CD4-positive, alpha-beta T cell treated with Interleukin-10 for 1 hour (primary cell): Measurements from ENCODE around the gene SELENOI.

Experiments
- DNase-seq: peaks from one replicate; pipeline ENCODE4 v3.0.0-alpha.2; 2020

Gene SELENOI

DNA sequence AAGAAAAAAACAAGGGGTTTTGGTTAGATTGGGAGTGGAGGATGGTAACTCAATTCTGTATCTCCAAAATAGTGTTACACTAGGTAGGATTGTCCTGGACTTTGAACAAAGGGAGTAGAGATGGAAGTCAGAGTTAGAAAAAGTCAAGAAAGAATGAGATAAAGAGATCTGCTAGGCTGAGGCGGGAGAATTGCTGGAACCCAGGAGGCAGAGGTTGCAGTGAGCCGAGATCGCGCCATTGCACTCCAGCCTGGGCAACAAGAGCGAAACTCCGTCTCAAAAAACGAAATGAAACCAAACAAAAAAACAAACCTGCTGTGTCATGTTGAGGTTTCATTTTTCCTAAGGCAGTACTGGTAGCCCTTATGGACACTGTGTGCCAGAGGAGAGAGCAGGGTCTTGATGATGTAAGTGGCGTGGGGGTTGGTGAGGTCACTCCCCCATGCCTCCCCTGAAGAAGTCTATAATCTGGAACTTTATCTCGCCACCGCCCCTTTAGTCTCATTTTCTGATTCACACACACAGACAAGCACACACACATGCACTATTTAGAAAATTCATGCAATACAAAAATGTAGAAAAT is 66.2 kb downstream of the SELENOI start:
- no peak for DNase-seq

DNA sequence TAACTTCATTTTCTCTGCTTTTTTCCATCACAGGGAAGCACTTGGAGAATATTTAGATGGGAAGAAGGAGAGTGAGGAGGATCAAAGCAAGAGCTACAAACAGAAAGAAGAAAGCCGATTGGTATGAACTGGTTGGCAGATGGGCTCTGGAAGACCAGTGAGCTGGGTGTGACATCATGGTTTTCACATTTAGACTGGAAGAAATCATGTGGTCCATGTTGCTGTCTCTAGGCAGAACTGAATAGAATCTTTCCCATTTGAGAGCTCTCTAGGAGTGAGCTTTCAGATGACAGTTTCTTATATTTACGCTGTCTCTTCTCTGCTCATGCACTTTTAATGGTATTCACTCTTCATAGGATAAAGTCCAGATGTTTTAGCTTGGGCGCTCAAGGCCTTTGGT is 68.4 kb downstream of the SELENOI start:
- DNase-seq = no peak

DNA sequence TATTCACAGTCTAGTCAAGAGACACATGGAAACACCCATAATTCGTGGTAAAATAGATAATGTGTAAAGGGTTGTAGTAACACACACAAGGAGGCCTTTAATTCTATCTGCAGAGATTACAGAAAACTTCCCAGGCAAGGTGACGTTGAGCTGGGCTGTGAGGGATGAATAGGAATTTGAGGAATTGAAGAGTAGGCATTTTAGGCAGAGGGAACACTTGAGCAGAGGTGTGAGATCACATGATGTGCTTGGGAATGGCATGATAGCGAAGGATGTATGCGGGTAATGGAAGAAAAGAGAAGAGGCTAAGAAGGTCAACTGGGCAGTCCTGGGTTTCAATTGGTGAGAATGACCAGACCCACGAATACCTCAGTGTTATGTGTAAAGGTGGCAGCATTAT is 76.0 kb downstream of the SELENOI start:
- no peak for DNase-seq

DNA sequence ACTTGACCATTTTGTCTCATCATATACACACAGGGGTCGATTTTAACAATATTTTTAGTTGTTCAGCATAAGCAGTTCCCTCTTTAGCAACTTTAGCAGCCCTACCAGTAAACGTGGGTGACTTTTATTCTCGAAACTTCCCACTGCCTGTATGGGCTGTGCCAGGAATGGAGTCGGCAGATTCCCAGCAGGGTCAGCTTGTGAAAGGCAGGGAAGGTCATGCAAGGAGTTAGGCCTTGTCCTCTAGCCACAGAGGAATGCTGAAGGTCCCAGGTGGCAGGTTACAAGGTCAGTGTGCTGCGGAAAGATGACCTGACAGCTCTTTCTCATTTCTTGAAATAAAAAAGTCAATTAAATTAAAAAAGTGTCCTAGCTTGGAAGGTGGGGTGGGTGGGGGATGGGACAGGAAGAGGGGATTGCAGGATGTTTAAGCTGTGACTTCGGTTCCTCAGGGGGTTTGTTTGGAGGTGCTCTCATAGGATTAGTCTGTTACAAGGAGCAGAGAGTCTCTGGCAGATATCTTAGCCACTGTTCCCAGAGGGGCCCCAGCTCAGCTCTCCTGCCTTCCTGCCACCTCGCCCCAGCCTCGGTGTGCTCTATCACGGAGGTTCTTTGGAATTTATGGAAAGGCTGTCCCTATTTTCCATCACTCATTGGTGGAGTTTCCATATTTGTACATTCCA is 77.1 kb downstream of the SELENOI start:
- no peak for DNase-seq

DNA sequence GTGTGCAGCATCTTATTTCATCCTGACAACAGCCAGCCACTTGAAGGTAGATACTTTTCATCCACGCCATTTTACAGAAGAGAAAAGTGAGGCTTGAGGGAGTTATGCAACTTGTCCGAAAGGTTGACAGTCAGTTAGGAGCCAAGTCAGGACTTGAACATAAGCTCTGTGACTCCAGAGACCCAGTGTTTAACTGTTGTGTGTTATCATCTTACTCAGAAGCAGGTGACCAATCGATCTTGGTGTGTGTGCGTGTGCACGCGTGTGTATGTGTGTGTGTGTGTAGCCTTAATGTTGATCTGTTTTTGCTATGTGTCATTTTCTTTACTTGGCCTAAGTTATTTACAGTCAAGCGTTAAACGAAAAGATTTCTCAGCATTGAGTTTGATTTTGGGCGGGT is 77.8 kb downstream of the SELENOI start:
- DNase-seq = no peak

DNA sequence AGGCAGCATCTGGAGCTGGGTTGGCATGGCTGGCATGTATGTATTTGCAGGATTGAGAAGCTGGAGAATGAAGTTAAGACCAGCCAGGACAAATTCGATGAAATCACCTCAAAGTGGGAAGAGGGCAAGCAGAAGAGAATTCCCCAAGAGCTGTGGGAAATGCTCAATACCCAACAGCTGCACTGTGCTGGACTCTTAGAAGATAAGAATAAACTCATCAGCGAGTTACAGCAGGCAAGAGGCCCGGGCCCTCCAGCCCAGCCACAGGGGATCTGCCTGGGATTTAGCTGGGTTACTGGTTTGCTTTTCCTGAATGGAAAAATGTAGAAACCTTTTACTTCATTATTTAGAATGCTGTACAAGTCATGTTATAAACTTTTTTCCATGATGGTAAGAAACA is 78.3 kb downstream of the SELENOI start:
- DNase-seq = no peak

DNA sequence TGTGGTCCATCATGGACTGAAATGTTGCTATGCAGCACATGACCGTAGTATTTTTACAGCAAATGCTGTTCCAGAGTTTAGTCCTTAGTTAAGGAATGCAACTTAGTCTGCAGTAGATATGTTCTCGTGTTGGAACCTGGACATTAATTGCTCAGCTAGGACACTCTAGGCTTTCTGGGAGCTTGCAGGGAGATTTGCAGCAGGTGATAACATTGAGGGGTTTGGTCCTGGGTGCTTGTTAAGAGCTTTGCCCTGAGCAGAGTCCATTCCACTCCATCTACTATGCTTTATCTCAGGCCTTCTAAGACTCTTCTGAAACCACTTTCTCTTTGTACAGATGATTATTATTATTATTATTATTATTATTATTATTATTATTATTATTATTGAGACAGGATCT is 82.9 kb downstream of the SELENOI start:
- DNase-seq = no peak

DNA sequence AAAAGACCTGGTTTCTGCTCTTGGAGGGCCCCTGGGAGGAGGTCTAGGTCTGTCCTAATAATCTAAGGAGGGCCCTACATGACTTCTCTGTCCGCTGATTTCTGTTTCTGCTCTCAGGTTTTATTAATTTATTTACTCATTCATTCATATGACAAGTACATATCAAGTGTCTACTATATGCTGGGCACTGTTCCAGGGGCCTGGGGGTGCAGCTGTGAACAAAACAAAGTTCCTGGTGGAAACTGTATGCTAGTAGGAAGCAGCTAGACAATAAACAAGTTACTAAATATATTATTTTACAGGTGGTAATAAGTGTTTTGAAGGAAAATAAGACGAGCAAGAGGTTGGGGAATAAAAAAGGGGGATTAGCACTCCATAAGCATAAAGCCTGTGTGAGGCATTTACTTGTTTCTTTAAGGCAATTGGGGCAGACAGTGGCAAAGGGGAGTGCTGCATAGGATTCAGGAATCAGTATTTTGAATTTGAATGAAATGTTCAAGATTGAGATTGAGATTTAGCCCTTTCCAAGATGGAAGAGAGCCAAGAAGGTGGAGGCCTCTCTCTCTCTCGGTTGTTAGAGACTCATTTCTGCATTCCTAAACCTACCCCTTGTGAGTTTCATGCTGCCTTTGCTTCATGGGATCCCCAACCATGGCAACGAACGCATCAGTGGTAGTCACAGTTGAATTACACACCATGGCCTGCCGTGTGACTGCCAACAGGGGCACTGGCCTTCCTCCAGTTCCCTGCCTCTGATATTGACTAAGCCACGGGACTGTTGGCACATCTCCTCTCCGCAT is 84.0 kb downstream of the SELENOI start:
- DNase-seq = no peak

DNA sequence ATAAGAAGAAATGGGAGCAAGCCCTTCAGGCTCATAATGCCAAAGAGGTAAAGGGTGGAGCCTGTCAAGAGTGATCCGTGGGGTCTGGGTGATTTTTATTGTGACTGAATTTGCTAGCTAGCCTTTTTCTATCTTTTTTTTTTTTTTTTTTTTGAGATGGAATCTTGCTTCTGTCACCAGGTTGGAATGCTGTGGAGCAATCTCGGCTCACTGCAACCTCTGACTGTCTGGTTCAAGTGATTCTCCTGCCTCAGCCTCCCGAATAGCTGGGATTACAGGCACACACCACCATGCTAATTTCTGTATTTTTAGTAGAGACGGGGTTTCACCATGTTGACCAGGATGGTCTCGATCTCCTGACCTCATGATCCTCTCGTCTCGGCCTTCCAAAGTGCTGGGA is 84.9 kb downstream of the SELENOI start:
- no peak for DNase-seq

DNA sequence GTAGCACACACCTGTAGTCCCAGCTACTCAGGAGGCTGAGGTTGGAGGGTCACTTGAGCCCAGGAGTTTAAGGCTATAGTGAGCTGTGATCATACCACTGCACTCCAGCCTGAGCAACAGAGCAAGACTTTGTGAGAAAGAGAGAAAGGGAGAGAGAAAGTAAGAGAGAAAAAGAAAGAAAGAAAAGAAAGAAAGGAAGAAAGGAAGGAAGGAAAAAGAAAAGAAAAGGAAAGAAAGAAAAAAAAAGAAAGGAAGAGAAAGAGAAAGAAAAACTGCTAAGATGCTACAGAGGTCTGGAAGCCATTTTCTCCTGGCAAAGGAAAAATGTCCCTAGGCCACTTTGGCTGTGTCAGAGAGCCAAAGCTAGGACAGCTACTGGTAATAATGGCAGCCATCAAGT is 86.4 kb downstream of the SELENOI start:
- no peak for DNase-seq

DNA sequence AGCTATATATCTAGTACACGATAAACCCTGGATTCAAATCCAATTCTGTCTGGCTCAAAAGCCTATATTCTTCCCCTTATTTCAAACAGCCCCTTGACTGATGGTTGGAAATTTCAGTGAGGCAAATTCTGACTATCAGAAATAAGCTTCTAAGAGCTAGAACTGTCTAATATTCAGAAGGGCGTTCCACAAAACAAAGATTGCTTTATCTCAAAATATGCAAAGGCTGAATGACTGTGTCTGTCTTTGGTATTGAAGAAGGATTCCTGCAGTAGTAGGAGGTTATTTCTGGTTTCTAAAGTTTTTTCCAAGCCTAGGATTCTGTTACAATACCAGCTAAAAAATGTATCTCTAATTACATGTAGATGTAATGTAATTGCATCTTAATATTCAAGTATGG is 86.9 kb downstream of the SELENOI start:
- no peak for DNase-seq

DNA sequence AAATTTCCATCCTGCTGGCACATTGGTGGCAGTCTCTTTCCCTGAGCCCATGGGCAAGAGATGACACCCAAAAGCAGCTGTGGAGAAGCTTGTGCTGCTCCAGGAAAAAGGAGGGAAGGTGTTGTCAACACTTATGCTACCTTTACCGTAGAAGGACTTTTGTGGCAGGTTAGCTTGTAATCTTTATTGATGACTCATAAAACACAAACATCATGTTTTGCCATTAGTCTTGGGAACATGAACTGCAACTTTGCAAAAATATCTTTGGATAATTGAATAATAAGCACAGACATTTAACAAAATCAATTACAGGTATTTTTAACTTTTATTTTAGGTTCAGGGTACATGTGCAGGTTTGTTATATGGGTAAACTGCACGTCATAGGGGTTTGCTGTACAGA is 89.2 kb downstream of the SELENOI start:
- DNase-seq = no peak

DNA sequence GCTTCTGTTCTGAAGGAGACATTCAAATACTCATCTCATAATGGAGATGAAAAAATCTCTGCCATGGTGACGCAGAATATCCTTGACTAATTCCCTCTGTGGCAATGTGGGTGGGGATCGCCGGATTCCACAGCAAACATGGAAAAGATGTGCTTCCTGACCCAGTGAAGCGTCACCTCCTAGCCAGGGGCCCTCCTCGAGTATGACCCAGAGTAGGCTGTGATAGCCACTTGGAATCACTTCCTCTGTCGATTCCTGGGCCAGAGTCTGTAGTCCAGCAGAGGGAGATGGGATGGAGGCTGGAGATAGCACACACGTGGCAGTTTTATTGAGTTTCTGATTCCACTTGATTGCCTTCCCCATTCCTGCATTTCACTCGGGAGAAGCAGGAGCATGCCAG is 92.6 kb downstream of the SELENOI start:
- DNase-seq = no peak

DNA sequence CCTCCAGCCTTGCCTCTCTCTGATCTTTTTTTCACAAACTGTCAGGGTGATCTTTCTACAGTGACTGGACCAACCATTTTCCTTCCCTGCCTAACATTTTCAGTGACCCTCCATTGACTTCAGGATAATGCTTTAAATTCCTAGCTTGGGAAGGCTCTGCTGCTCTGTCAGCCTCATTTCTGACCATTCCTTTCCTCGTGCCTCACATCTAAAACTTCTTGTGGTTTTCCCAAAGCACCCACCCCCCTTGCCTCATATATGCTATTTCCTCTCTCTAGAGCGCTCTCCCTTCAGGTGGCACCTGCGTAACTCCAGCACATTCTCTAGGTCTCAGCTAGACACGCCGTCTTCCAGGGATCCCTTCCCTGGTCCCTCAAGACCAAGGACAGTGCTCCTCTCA is 93.0 kb downstream of the SELENOI start:
- DNase-seq = no peak

DNA sequence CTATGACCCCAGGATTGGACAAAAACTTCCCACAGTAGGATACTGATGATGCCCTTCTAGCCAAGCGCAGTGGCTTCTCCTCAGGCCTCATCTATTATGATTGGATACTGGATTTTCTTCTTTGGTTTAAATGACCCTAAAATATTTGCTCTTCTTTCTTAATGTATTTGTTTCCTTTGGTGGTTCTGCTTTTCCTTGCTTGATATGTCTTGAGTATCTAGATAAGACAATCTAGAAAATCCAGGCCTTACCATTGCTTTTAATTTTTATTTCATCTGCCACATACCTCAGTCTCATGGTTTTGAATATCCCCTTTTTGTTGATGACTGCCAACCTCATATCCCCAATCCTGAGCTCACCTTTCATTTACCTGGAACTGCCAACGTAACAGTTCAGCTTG is 96.4 kb downstream of the SELENOI start:
- DNase-seq = no peak

DNA sequence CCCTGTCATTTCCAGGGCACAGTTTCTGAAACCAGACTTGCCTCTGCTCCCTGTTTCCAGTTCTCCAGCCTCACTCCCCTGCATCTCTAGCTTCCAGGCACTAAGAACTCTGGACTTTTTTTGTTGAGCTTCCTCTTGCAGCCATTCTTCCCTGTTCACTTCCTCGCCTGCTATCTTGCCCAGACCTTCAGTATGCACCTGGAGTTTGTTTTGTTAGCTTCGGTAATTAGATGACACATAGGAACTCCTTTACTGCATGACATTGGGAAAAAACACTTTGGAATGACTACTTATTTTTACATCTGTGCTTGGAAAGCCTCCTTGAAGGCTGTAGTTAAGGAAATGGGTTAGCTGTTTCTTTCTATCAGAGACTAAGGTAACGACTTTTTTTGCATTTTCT is 96.8 kb downstream of the SELENOI start:
- no peak for DNase-seq

DNA sequence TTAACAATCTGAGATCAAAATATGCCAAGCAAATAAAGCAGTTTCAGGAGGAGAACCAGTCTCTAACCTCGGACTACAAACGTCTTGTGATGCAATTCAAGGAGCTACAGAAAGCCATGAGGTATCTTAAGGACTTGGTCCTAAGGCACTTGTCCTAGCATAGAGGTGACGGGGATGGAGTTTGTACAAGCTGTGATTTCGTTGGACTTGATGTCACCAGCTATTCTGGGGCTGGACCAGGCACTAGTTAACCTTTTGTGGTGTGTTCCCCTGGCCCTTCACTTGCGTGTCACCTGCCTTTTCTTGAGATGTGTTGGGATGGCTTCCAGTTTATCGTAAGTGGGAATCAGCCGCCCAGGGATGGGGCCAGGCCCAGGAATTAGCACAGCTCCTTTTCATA is 98.3 kb downstream of the SELENOI start:
- no peak for DNase-seq
